GM18858 (cell line): ENCODE results near the gene APOL6.
"Not testable (repeated sequence)": the region's sequence is repeated elsewhere in the genome, so short reads cannot be mapped to it uniquely, and the experiment has no call there.

Source experiments
- ATAC-seq: cut with Tn5 transposase; IDR thresholded peaks from one replicate; pipeline ENCODE4 v1.9.1; 2021; ENCODE audit not compliant: unreplicated experiment

APOL6 gene

GRCh38 chr22:35674335-35674734 lies 26.1 kb downstream of the APOL6 start:
- ATAC-seq, result no peak

- ATAC-seq, result not testable (repeated sequence)
These were observed 27.8 kb downstream of the APOL6 start for GRCh38 chr22:35676065-35676464.

- ATAC-seq, result no peak
These were observed 29.4 kb downstream of the APOL6 start for GRCh38 chr22:35677460-35678187.

- ATAC-seq, result no peak
These were observed 30.6 kb downstream of the APOL6 start for GRCh38 chr22:35678836-35679235.

DNA sequence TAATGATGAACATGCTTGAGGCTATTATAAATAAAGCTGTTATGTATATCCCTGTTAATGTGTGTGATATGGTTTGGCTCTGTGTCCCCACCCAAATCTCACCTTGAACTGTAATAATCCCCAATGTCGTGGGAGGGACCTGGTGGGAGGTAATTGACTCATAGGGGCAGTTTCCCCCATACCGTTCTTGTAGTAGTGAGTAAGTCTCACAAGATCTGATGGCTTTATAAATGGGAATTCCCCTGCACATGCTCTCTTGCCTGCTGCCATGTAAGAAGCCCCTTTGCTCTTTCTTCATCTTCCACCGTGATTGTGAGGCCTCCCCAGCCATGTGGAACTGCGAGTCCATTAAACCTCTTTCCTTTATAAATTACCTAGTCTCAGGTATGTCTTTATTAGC lies 31.2 kb downstream of the APOL6 start:
- ATAC-seq, result not testable (repeated sequence)

- ATAC-seq, result no peak
These were observed 33.3 kb downstream of the APOL6 start for GRCh38 chr22:35681454-35682052.

DNA sequence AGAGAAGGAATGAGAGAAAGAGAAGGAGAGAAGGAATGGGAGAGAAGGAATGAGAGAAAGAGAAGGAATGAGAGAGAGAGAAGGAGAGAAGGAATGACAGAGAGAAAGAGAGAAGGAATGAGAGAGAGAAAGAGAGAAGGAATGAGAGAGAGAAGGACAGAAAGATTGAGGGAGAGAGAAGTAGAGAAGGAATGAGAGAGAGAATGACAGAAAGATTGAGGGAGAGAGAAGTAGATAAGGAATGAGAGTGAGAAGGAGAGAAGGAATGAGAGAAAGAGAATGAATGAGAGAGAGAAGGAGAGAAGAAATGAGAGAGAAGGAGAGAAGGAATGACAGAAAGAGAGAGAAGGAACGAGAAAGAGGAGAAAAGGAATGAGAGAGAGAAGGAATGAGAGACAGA lies 35.3 kb downstream of the APOL6 start:
- no peak for ATAC-seq

- no peak for ATAC-seq
These were observed 36.0 kb downstream of the APOL6 start for GRCh38 chr22:35684270-35684700.

- no peak for ATAC-seq
These were observed 36.5 kb downstream of the APOL6 start for GRCh38 chr22:35684732-35685131.

GRCh38 chr22:35685731-35686130 lies 37.5 kb downstream of the APOL6 start:
- no peak for ATAC-seq

- no peak for ATAC-seq
These were observed 38.1 kb downstream of the APOL6 start for GRCh38 chr22:35686298-35686697.

DNA sequence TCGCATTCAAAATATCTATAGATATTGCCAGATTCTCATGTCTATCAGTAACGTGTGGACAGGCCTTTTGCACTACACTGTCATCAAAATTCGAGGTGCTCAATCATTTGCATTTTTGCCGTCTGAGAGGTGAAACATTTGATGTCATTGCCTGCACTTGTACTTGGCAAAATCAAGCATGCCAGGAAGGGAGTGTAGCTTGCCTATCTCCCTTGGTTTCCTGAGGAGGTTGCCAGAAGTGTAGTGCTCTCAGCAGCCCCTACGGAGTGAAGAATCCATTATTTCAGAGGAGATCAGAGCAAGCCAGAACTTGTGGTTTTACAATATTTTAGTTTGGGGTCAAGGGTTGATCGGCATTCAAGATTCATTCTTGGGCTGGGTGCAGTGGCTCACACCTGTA lies 39.2 kb downstream of the APOL6 start:
- no peak for ATAC-seq

- no peak for ATAC-seq
These were observed 40.8 kb downstream of the APOL6 start for GRCh38 chr22:35688913-35689675.

- no peak for ATAC-seq
These were observed 41.8 kb downstream of the APOL6 start for GRCh38 chr22:35690001-35690400.

DNA sequence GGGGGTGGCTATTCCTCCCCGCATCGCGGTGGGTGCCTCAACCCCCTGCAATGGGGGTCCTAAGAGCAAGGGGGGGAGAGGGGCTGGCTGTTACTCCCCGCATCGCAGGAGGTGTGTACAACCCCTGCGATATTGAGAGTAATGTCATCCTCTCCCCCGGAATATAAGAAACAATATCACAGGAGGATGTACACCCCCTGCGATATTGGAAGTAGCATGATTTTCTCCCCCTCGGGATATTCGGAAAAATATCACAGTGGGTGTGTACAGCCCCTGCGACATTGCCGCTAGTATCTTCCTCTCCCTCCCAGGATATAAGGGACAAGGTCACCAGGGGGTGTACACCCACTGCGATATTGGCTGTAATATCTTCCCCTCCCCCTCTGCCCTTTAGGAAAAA lies 47.0 kb downstream of the APOL6 start:
- no peak for ATAC-seq

GRCh38 chr22:35697142-35697541 lies 48.9 kb downstream of the APOL6 start:
- ATAC-seq, result no peak

DNA sequence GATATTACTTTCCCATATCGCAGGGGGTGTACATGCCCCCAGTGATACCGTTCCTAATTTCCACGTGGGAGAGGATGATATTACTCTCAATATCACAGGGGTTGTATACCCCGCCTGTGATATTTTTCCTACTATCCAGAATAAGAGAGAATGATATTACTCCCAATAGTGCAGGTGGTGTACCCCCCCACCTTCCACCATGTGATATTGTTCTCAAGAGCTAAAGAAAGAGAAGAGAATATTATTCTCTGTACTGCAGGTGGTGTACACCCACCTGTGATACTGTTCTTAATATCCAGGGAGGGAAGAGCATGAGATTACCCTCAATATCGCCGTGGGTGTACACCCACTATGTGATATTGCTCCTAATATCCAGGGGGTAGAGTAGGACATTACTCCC lies 51.6 kb downstream of the APOL6 start:
- not testable (repeated sequence) for ATAC-seq

- ATAC-seq, result no peak
These were observed 55.8 kb downstream of the APOL6 start for GRCh38 chr22:35703861-35704584.

DNA sequence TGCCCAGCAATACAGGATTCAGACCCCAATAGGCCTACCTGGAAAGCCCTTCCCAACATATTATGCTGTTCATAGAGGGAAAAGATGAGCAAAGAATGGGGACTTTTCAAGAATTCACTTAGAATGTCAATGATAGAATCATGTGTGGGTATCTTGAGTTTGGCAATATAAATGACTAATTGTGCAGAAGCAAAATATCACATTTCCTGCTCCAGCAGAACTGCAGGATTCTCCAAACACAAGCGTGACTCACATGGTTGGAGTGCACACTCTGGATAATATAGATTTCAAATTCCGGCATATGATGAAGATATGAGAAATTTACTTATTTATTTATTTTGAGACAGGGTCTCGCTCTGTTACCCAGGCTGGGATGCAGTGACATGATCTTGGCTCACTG lies 56.9 kb downstream of the APOL6 start:
- ATAC-seq, result no peak

GRCh38 chr22:35708453-35708852 lies 60.2 kb downstream of the APOL6 start:
- no peak for ATAC-seq

DNA sequence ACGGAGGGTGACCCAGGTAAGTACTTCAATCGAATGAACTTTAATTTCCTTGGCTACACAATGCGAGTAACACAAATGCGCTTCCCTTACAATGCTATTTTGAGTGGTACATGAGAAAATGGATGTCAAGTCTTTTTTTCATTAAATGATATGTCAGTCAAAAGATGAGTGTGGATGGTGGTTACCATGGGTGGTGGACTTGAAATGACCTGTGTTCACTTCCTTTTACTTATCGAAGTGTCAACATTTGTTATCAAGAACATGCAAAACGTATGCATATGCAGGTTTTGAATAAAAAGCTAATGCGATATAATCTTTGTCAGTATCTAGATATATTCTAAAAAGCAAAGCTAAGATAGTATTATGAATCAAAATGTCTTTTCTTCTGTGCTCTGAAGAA lies 60.7 kb downstream of the APOL6 start:
- ATAC-seq, result no peak
